Keratinocyte (primary cell): ENCODE measurements around the gene NHSL1.

Source experiments
- CTCF ChIP-seq, 3 experiments: IDR thresholded peaks in 1 of 3; conservative IDR thresholded peaks in 1 of 3; optimal IDR thresholded peaks in 1 of 3; 2 replicates in 2 of 3; 3 replicates in 1 of 3; pipeline versions ENCODE3 to v1.5.1; 2011; ENCODE audit warnings: low read length in 3 of 3, mild to moderate bottlenecking in 3 of 3, moderate library complexity in 2 of 3, control low read depth in 1 of 3, inconsistent platforms in 1 of 3; ENCODE audit not compliant: insufficient read depth in 2 of 3; ENCODE audit errors: extremely low read depth in 1 of 3
- EZH2 ChIP-seq: IDR thresholded peaks from one replicate; pipeline ENCODE4 v1.6.1; 2012; ENCODE audit warnings: inconsistent platforms, mild to moderate bottlenecking, low read length, moderate library complexity

- TF ChIP-seq CTCF (optimal IDR thresholded peaks at IDR 0.05 in 1 of 3, IDR thresholded peaks at IDR 0.05 in 1 of 3, conservative IDR thresholded peaks at IDR 0.05 in 1 of 3; ENCODE audit: extremely low read depth in 1 of 3, insufficient read depth in 2 of 3, low read length in 3 of 3): no peak
- TF ChIP-seq EZH2: no peak
Measured at GRCh38 chr6:138529478-138529877, 30.2 kb upstream of the NHSL1 start.
